Fibroblast of villous mesenchyme (primary cell): Measurements from ENCODE around the gene SP6. TPM values are rescaled to one million over a fixed set of nuclear protein-coding genes. Genes with fewer than 3 reads are reported as not detected.
A peak's percentile ranks its signal among the peaks of the same experiment; 100 is the strongest.

Source experiments
- DNase-seq: peaks from one replicate; pipeline ENCODE4 v3.0.0-alpha.2; 2010; ENCODE audit warnings: low read depth
- H3K4me3 ChIP-seq: 2 replicates; pipeline ENCODE4 v1.5.1; 2011; ENCODE audit warnings: low read depth, mild to moderate bottlenecking, low read length
- total RNA-seq: library from RNA; depleted of rRNA; stranded (reverse); fragments of >200 nt; gene quantifications from 2 replicates; pipeline ENCODE4 v1.2.3, GENCODE V29; 2012
- TF ChIP-seq, protein P1 (sequence below): IDR thresholded peaks from 2 replicates; pipeline ENCODE4 v1.5.1; 2012; ENCODE audit warnings: low read depth, mild to moderate bottlenecking, low read length; ENCODE audit not compliant: insufficient read depth

The SP6 gene
- total RNA-seq, 1 donor, result under 0.01 TPM

DNA sequence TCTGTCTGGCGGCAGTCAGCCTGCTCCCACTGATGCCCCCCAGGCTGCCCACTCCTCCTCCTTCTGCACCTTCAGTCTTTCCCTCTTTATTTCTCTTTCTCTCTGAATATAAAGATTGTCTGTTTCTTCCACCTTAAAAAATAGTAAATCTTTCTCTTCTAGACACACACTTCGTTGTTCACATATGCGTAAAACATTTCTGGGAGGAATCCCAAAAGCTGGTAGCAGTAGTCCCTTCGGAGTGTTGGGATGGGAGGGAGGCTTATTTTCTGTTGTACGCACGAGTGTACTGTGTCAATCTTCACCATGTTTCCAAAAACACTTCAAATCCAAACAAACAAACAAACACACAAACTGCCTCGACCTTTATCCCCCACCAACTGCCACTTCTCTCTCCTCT is 39.3 kb downstream of the SP6 start:
- no peak overlapping the region for H3K4me3 ChIP-seq
- no peak for DNase-seq
- TF ChIP-seq, protein P1, sequence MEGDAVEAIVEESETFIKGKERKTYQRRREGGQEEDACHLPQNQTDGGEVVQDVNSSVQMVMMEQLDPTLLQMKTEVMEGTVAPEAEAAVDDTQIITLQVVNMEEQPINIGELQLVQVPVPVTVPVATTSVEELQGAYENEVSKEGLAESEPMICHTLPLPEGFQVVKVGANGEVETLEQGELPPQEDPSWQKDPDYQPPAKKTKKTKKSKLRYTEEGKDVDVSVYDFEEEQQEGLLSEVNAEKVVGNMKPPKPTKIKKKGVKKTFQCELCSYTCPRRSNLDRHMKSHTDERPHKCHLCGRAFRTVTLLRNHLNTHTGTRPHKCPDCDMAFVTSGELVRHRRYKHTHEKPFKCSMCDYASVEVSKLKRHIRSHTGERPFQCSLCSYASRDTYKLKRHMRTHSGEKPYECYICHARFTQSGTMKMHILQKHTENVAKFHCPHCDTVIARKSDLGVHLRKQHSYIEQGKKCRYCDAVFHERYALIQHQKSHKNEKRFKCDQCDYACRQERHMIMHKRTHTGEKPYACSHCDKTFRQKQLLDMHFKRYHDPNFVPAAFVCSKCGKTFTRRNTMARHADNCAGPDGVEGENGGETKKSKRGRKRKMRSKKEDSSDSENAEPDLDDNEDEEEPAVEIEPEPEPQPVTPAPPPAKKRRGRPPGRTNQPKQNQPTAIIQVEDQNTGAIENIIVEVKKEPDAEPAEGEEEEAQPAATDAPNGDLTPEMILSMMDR, result no peak

DNA sequence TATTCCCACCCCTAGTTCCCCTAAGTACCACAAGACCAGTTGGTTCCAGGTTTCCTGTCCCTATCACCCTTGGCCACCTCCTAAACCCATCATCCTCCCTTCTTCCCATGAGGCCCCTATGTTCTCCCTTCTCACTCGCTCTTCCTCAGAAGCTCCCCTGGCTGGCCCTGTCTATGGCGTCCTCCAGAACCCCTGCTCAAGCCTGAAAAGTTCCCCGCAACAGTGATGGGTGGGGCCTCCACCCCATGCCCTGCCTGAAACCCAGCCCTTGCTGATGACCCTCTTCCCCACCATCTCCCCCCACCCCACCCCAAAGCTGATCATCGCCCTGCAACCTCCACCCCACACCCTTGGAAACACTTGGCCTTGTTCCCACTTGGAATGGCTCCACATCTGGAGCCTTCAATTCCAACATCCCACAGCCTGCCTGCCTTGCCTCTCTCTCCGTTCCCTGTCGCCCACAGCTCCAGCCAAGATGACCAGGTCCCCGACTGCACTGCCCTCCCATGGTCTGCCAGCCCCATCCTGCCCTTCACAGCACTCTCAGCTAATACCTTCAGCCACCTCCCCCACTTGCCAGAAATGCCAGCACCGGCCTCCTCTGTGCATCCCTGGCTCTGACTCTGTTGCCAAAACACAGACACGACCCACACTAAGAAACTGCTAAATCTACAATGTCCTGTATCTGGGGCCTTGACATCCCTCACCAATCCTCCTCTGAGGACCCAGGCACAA is 39.9 kb downstream of the SP6 start:
- DNase-seq, result no peak
- TF ChIP-seq, protein P1, result no peak

DNA sequence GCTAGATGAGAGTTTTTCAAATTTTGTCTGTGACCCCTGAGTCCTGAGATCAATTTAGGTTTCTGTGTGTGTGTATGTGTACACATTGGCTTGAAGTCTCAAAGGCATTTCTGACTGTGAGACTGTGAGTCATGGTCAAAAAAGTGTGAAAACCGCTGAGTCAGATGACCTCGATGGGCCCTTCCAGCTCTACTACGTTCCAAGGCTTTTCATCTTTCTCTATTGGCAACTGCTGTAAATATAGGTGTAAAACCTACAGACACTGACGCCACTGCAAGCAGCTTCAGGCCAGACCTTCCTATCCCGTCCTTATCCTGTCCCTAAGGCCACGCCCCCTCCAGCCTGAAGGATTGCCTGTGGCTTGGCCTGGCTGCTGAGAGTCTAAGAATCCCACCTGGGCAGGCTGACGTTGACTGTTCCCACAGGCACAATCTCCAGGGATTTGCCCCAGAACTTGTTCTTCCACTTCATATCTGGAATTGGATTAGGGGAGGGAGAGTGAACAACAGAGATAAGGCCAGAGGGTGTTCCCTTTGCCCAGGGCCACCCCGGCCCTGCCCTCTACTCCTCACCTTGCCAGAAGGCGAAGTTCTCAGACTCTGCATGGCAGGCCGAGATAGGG is 40.7 kb downstream of the SP6 start:
- TF ChIP-seq, protein P1, result no peak
- DNase-seq, result peak; percentile 90
- H3K4me3 ChIP-seq, result no peak overlapping the region

More for the DNA sequence above, 39.9 kb downstream of the SP6 start:
- no peak overlapping the region for H3K4me3 ChIP-seq

DNA sequence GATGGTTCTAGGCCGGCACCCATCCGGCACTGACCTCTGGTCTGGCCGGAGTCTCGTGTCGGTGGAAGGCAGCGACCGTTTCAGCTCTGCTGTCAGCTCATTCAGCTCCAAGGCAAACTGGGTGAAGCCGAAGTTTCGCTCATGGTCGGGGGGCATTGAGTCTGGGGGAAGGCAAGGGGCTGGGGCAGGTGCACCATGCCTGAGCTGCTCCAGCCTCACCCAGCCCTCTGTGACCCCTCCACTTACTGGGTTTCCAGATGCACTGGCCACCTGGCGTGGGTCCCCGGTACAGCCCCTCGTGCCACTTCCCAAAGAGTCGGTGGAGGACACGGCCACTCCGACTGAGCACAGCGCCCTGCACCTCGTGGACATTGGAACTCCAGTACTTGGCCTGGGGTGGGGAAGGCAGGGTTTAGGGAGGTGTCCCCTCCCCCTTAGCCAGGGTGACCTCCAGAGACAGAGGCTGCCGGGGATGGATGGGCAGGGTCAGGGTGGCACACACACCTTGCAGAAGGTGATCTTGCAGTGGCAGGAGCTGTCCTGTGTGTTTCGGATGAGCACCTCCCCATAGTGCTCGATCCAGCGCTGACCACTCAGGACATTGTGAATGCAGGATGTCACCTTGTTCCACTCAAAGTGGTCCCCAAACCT is 42.0 kb downstream of the SP6 start:
- no peak for DNase-seq
- H3K4me3 ChIP-seq, result no peak overlapping the region
- TF ChIP-seq, protein P1, result no peak

DNA sequence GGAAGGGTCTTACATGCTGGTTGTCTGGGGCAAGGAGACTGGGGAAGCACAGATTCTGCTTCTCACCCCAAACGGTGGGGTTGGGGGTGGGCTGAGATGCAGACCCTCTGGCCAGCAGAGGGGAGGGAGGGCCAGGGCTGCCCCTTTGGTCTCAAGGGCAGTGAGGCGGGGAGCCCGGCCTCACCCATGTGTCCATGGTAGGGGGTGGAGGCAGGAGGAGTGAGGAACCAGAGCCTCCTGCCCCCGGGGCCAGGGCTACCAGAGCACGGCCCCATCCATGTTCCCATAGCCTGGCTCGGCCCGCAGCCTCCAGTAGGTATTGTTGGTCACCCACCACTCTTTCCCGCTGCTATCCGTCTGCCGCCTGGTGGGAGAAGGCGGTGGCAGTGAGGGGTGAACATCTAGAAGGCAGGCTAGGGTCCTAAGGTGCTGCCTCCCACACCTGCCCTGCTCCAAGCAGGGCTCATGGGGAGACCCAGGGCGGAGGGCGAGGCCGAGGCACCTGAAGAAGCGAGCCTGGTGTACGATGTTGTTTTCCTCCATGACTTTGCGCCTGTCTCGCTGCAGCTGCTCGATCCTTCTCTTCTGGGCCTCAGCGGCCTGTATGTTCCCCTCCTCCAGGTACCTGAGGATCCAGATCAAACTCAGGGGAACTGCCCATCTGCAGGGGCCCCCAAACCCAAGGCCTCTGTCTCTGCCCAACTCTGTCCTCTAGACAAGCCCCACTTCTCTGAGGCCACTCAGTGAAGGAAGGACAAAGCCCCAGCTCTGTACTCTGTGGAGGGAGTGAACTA is 42.7 kb downstream of the SP6 start:
- TF ChIP-seq, protein P1, result no peak
- no peak for DNase-seq
- H3K4me3 ChIP-seq, result no peak overlapping the region

DNA sequence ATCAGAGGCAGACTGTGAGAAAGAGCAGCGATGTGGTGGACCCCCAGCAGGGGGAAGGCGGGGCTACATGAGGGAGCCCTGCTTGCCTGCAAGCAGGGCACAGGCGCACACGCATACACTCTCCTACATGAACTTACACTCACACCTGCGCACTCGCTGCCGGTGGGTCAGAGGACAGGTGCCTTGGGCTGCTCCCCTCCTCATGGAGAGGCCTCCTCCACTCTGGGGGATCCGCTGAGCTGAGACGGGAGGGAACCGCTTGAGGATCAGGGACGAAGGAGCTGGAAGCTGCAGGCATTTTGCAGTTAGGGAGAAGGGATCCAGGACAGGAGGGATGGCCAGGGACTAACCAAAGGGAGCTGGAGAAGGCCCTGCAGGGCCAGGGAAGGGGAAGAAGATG is 43.5 kb downstream of the SP6 start:
- TF ChIP-seq, protein P1, result no peak
- DNase-seq, result no peak
- no peak overlapping the region for H3K4me3 ChIP-seq
